ENCODE measurements around the gene MAMLD1. TPM values are rescaled to one million over a fixed set of nuclear protein-coding genes. Genes with fewer than 3 reads are reported as not detected.

Gene MAMLD1
- total and polyA plus RNA-seq, 4 donors, result 0.59 to 1.1 (median 0.76) TPM

- Histone ChIP-seq H3K4me3 (ENCODE audit: low read depth in 1 of 3, low read length in 3 of 3) (no peak overlapping the region), H3K4me1 (ENCODE audit: control insufficient read depth in 4 of 4, insufficient read depth in 4 of 4, low read length in 3 of 4) (no peaks in the 10 kb centered on the region), H3K27ac (ENCODE audit: low read depth in 1 of 2, low read length in 2 of 2) (no peak overlapping the region), H3K9me3 (ENCODE audit: control insufficient read depth in 4 of 4, low read length in 3 of 4) (peaks cover 0 to 4% (median 0%) of the 10 kb centered on the region in 4 donors), H3K9ac (ENCODE audit: low read depth in 1 of 2, low read length in 2 of 2) (no peak overlapping the region), H3K27me3 (ENCODE audit: control insufficient read depth in 4 of 4, insufficient read depth in 4 of 4, low read length in 3 of 4) (no peaks in the 10 kb centered on the region), H3K36me3 (ENCODE audit: control insufficient read depth in 4 of 4, insufficient read depth in 3 of 4, low read depth in 1 of 4, low read length in 3 of 4) (no peaks in the 10 kb centered on the region)
- TF ChIP-seq ZBTB33 (IDR thresholded peaks at IDR 0.05), result no peak
- no peak for TF ChIP-seq CTCF (IDR thresholded peaks at IDR 0.05; ENCODE audit: low read depth, low read length, missing input control)
- TF ChIP-seq SP1 (IDR thresholded peaks at IDR 0.05), result no peak
- no peak for TF ChIP-seq FOXA2 (IDR thresholded peaks at IDR 0.05)
- TF ChIP-seq REST (IDR thresholded peaks at IDR 0.05), result no peak
- TF ChIP-seq RAD21 (IDR thresholded peaks at IDR 0.05), result no peak
- TF ChIP-seq TAF1 (conservative IDR thresholded peaks at IDR 0.05), result no peak
- TF ChIP-seq MAX (IDR thresholded peaks at IDR 0.05), result no peak
- no peak for TF ChIP-seq EGR1 (IDR thresholded peaks at IDR 0.05; ENCODE audit: low read depth in 2 of 2)
- no peak for TF ChIP-seq JUND (IDR thresholded peaks at IDR 0.05)
- TF ChIP-seq GABPA (IDR thresholded peaks at IDR 0.05 in 1 of 2, conservative IDR thresholded peaks at IDR 0.05 in 1 of 2), result no peak
- no peak for TF ChIP-seq FOXA1 (IDR thresholded peaks at IDR 0.05)
- TF ChIP-seq HNF4G (IDR thresholded peaks at IDR 0.05), result no peak
- TF ChIP-seq NR2F2 (IDR thresholded peaks at IDR 0.05), result no peak
- TF ChIP-seq HNF4A (conservative IDR thresholded peaks at IDR 0.05), result no peak
- no peak for TF ChIP-seq YY1 (IDR thresholded peaks at IDR 0.05)
- DNase-seq (ENCODE audit: low spot score), result no peak
These were observed 73.1 kb downstream of the MAMLD1 start for GRCh38 chrX:150436195-150436594.

GRCh38 chrX:150438165-150438564 lies 75.0 kb downstream of the MAMLD1 start:
- peaks cover 0 to 4% (median 0%) of the 10 kb centered on the region in 4 donors for H3K9me3 ChIP-seq (ENCODE audit: control insufficient read depth in 4 of 4, low read length in 3 of 4)
- DNase-seq (ENCODE audit: low spot score), result no peak
- 87% methylated on average over 2 of the region's 2 CpGs for WGBS
- H3K4me1 ChIP-seq (ENCODE audit: control insufficient read depth in 4 of 4, insufficient read depth in 4 of 4, low read length in 3 of 4), result no peaks in the 10 kb centered on the region
- H3K9ac ChIP-seq (ENCODE audit: low read depth in 1 of 2, low read length in 2 of 2), result no peak overlapping the region
- H3K27me3 ChIP-seq (ENCODE audit: control insufficient read depth in 4 of 4, insufficient read depth in 4 of 4, low read length in 3 of 4), result no peaks in the 10 kb centered on the region
- no peak overlapping the region for H3K4me3 ChIP-seq (ENCODE audit: low read depth in 1 of 3, low read length in 3 of 3)
- no peaks in the 10 kb centered on the region for H3K36me3 ChIP-seq (ENCODE audit: control insufficient read depth in 4 of 4, insufficient read depth in 3 of 4, low read depth in 1 of 4, low read length in 3 of 4)
- no peak overlapping the region for H3K27ac ChIP-seq (ENCODE audit: low read depth in 1 of 2, low read length in 2 of 2)
- TF ChIP-seq YY1 (IDR thresholded peaks at IDR 0.05) (no peak), GABPA (IDR thresholded peaks at IDR 0.05 in 1 of 2, conservative IDR thresholded peaks at IDR 0.05 in 1 of 2) (no peak), RAD21 (IDR thresholded peaks at IDR 0.05) (no peak), FOXA1 (IDR thresholded peaks at IDR 0.05) (no peak), RXRA (IDR thresholded peaks at IDR 0.05) (no peak), REST (IDR thresholded peaks at IDR 0.05) (no peak), HNF4G (IDR thresholded peaks at IDR 0.05) (no peak), MAX (IDR thresholded peaks at IDR 0.05) (no peak), ZBTB33 (IDR thresholded peaks at IDR 0.05) (no peak), HNF4A (conservative IDR thresholded peaks at IDR 0.05) (no peak), NR2F2 (IDR thresholded peaks at IDR 0.05) (no peak), ATF3 (IDR thresholded peaks at IDR 0.05) (no peak), SP1 (IDR thresholded peaks at IDR 0.05) (no peak), JUND (IDR thresholded peaks at IDR 0.05) (no peak), FOXA2 (IDR thresholded peaks at IDR 0.05) (no peak)
